ENCODE measurements around the gene TXNDC2.
A peak's percentile ranks its signal among the peaks of the same experiment; 100 is the strongest.

The TXNDC2 gene

GRCh38 chr18:9860682-9861081 is 25.1 kb upstream of the TXNDC2 start:
- DNase-seq = no peak

GRCh38 chr18:9861157-9861556 is 24.6 kb upstream of the TXNDC2 start:
- DNase-seq = peak in 1 of 5 donors; percentile 9

- DNase-seq = peak in 1 of 5 donors; percentile 73
Measured at GRCh38 chr18:9861933-9862332, 23.8 kb upstream of the TXNDC2 start.

GRCh38 chr18:9862686-9863085 is 23.1 kb upstream of the TXNDC2 start:
- DNase-seq = no peak

GRCh38 chr18:9863282-9863681 is 22.5 kb upstream of the TXNDC2 start:
- DNase-seq = no peak

- no peak for DNase-seq
Measured at GRCh38 chr18:9865764-9866490, 19.8 kb upstream of the TXNDC2 start.

- no peak for DNase-seq
Measured at GRCh38 chr18:9866627-9867026, 19.1 kb upstream of the TXNDC2 start.

- no peak for DNase-seq
Measured at GRCh38 chr18:9867071-9867594, 18.6 kb upstream of the TXNDC2 start.

- DNase-seq = no peak
Measured at GRCh38 chr18:9868857-9869714, 16.7 kb upstream of the TXNDC2 start.

- DNase-seq = peak in 1 of 5 donors; percentile 25
Measured at GRCh38 chr18:9869715-9870430, 15.9 kb upstream of the TXNDC2 start.

- no peak for DNase-seq
Measured at GRCh38 chr18:9870431-9871008, 15.3 kb upstream of the TXNDC2 start.

GRCh38 chr18:9871244-9871746 is 14.5 kb upstream of the TXNDC2 start:
- no peak for DNase-seq

GRCh38 chr18:9872823-9873222 is 12.9 kb upstream of the TXNDC2 start:
- no peak for DNase-seq

- no peak for DNase-seq
Measured at GRCh38 chr18:9874728-9875127, 11.0 kb upstream of the TXNDC2 start.

- no peak for DNase-seq
Measured at GRCh38 chr18:9876212-9876866, 9.4 kb upstream of the TXNDC2 start.

- peak in 1 of 5 donors; percentile 58 for DNase-seq
Measured at GRCh38 chr18:9876867-9877654, 8.7 kb upstream of the TXNDC2 start.

- DNase-seq = no peak
Measured at GRCh38 chr18:9877655-9878014, 8.1 kb upstream of the TXNDC2 start.

GRCh38 chr18:9878095-9878494 is 7.7 kb upstream of the TXNDC2 start:
- DNase-seq = no peak

GRCh38 chr18:9878783-9879242 is 7.0 kb upstream of the TXNDC2 start:
- DNase-seq = no peak

GRCh38 chr18:9884090-9884489 is 1.7 kb upstream of the TXNDC2 start:
- no peak for DNase-seq

GRCh38 chr18:9884532-9885140 is 1.1 kb upstream of the TXNDC2 start:
- DNase-seq = no peak
